ENCODE data around the gene ALDH1A2.

DNA sequence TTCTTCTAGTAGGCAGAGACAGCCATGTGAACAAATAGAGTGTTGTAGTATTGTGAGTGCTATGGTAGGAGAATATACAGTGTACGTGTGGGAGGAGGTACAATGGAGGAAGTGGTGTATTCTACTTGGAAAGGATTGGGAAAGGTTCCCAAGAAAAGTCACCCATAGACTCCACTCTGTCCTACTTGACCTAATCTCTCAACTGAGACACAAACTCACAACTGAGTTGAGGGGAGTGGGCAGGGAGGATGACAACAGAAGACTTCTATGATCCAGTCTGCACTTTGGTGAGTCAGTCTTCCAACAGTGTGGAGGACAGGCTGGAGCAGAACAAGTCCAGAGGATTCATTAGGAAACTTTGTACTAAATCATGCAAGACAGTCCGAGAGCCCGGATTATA lies 43.9 kb upstream of the ALDH1A2 start:
- TF ChIP-seq CTCF (conservative IDR thresholded peaks at IDR 0.05 in 1 of 2, IDR thresholded peaks at IDR 0.05 in 1 of 2; ENCODE audit: extremely low read depth in 1 of 2, insufficient read depth in 1 of 2, low read depth in 1 of 2, low read length in 2 of 2): no peak
- TF ChIP-seq EZH2 (IDR thresholded peaks at IDR 0.05; ENCODE audit: borderline replicate concordance, low read length): no peak

Data from mammary epithelial cell (primary cell).